ENCODE measurements around the gene VSTM2B.

GRCh38 chr19:29547981-29548380 is 22.2 kb downstream of the VSTM2B start:
- TF ChIP-seq CTCF (IDR thresholded peaks at IDR 0.05; ENCODE audit: poor library complexity) (no peak), EZH2phosphoT487 (IDR thresholded peaks at IDR 0.05; ENCODE audit: low read depth, severe bottlenecking, unreplicated experiment) (no peak), EZH2 (IDR thresholded peaks at IDR 0.05; ENCODE audit: borderline replicate concordance) (no peak)
